IMR-90 (cell line): ENCODE results near the gene AIP. TPM values are rescaled to one million over a fixed set of nuclear protein-coding genes. Genes with fewer than 3 reads are reported as not detected.

ENCODE experiments used
- ATAC-seq: fragments of 200-7000 bp; cut with Tn5 transposase; 2 replicates; pipeline ENCODE4 v1.9.1; 2020; ENCODE audit warnings: low read depth, mild to moderate bottlenecking, moderate library complexity
- BruUV-seq: library from RNA; stranded (reverse); fragments of 400-500 nt; replicated peaks from 2 replicates; lab custom pipeline; 2021; lab: Mats Ljungman, UMichigan
- CTCF ChIA-PET: fragments of 300-600 bp; formaldehyde crosslinking; extraction: SDS; loops from one replicate; lab custom pipeline; 2021; ENCODE audit warnings: antibody characterized with exemption; lab: Yijun Ruan, JAX
- POLR2A ChIA-PET: fragments of 300-600 bp; sonication (Branson Sonifier 250); formaldehyde crosslinking; loops from one replicate; lab custom pipeline; 2022; ENCODE audit warnings: antibody characterized with exemption; ENCODE audit not compliant: unreplicated experiment; lab: Charles Lee
- DNase-seq: peaks from one replicate; pipeline ENCODE4 v3.0.0; 2013
- H2AFZ ChIP-seq: replicated peaks from 2 replicates; pipeline ENCODE3; 2013; ENCODE audit warnings: low read length, mild to moderate bottlenecking; ENCODE audit not compliant: poor library complexity
- H2AK5ac ChIP-seq: 2 replicates; pipeline ENCODE4 v1.6.1; 2013; ENCODE audit warnings: low read depth, low read length, inconsistent platforms
- H2AK9ac ChIP-seq: replicated peaks from 2 replicates; pipeline ENCODE3; 2013; ENCODE audit warnings: mild to moderate bottlenecking, low read depth, low read length, moderate library complexity; ENCODE audit not compliant: poor library complexity
- H2BK120ac ChIP-seq: 2 replicates; pipeline ENCODE4 v1.6.1; 2013; ENCODE audit warnings: low read depth, low read length, inconsistent platforms
- H2BK15ac ChIP-seq: 3 replicates; pipeline ENCODE4 v1.6.1; 2013; ENCODE audit warnings: low read depth, low read length, inconsistent platforms
- H2BK20ac ChIP-seq: 2 replicates; pipeline ENCODE4 v1.6.1; 2013; ENCODE audit warnings: low read depth, mild to moderate bottlenecking, inconsistent platforms, low read length, moderate library complexity
- H2BK5ac ChIP-seq: 2 replicates; pipeline ENCODE4 v1.6.1; 2013; ENCODE audit warnings: mild to moderate bottlenecking, low read depth, low read length, inconsistent platforms; ENCODE audit not compliant: poor library complexity, severe bottlenecking
- H3K14ac ChIP-seq: replicated peaks from 2 replicates; pipeline ENCODE4 v1.6.1; 2013; ENCODE audit warnings: low read depth, low read length, inconsistent platforms
- H3K18ac ChIP-seq: 2 replicates; pipeline ENCODE4 v1.6.1; 2013; ENCODE audit warnings: low read depth, low read length, control low read depth
- H3K23ac ChIP-seq: 2 replicates; pipeline ENCODE4 v1.6.1; 2013; ENCODE audit warnings: low read depth, low read length, inconsistent platforms
- H3K27ac ChIP-seq: 2 replicates; pipeline ENCODE4 v1.5.1; 2013; ENCODE audit warnings: mild to moderate bottlenecking, control low read depth, low read length; ENCODE audit not compliant: insufficient read depth
- H3K27me3 ChIP-seq: 2 replicates; pipeline ENCODE4 v1.6.1; 2013; ENCODE audit warnings: low read length; ENCODE audit not compliant: control insufficient read depth, insufficient read depth
- H3K36me3 ChIP-seq: 2 replicates; pipeline ENCODE4 v1.6.1; 2013; ENCODE audit warnings: low read length, mixed read lengths; ENCODE audit not compliant: control insufficient read depth, insufficient read depth
- H3K4ac ChIP-seq: 2 replicates; pipeline ENCODE4 v1.6.1; 2013; ENCODE audit warnings: low read depth, low read length, inconsistent platforms
- H3K4me1 ChIP-seq: 2 replicates; pipeline ENCODE4 v1.6.1; 2013; ENCODE audit warnings: low read length, mixed read lengths; ENCODE audit not compliant: control insufficient read depth, insufficient read depth
- H3K4me2 ChIP-seq: 2 replicates; pipeline ENCODE4 v1.6.1; 2013; ENCODE audit warnings: low read depth, mild to moderate bottlenecking, control low read depth, low read length, moderate library complexity
- H3K4me3 ChIP-seq: 2 replicates; pipeline ENCODE4 v1.5.1; 2013; ENCODE audit warnings: low read depth, mild to moderate bottlenecking, control low read depth, low read length, moderate library complexity; ENCODE audit not compliant: insufficient read depth
- H3K56ac ChIP-seq: 2 replicates; pipeline ENCODE4 v1.6.1; 2013; ENCODE audit warnings: low read length, inconsistent platforms; ENCODE audit not compliant: insufficient read depth; ENCODE audit errors: extremely low read depth
- H3K79me1 ChIP-seq, 2 experiments: 2 replicates each; pipeline ENCODE4 v1.6.1; 2013; ENCODE audit warnings: low read length in 2 of 2, inconsistent platforms in 1 of 2, low read depth in 1 of 2
- H3K9ac ChIP-seq: 2 replicates; pipeline ENCODE4 v1.6.1; 2013; ENCODE audit warnings: low read depth, low read length, control low read depth
- H3K9me1 ChIP-seq: 2 replicates; pipeline ENCODE4 v1.6.1; 2013; ENCODE audit warnings: low read length, inconsistent platforms; ENCODE audit not compliant: insufficient read depth
- H3K9me3 ChIP-seq: 2 replicates; pipeline ENCODE4 v1.6.1; 2013; ENCODE audit warnings: low read length; ENCODE audit not compliant: control insufficient read depth, insufficient read depth
- H4K20me1 ChIP-seq: 2 replicates; pipeline ENCODE4 v1.6.1; 2013; ENCODE audit warnings: low read length, inconsistent platforms; ENCODE audit not compliant: insufficient read depth
- H4K5ac ChIP-seq: 2 replicates; pipeline ENCODE4 v1.6.1; 2013; ENCODE audit warnings: mild to moderate bottlenecking, low read depth, low read length, control low read depth
- H4K8ac ChIP-seq, 2 experiments: 2 replicates each; pipeline ENCODE4 v1.6.1; 2013; ENCODE audit warnings: low read depth in 2 of 2, low read length in 2 of 2, control low read depth in 1 of 2, inconsistent platforms in 1 of 2
- H4K91ac ChIP-seq: 2 replicates; pipeline ENCODE4 v1.6.1; 2013; ENCODE audit warnings: low read depth, low read length, inconsistent platforms; ENCODE audit not compliant: insufficient read depth
- MAFK ChIP-seq: IDR thresholded peaks from 2 replicates; pipeline ENCODE4 v1.6.1; 2012; ENCODE audit warnings: low read depth, low read length, improper control_type of control experiment
- NFE2L2 ChIP-seq: fragments of 150-350 bp; IDR thresholded peaks from 2 replicates; pipeline ENCODE4 v1.6.1; 2016; ENCODE audit warnings: low read depth, mild to moderate bottlenecking, low read length
- RAD21 ChIP-seq: IDR thresholded peaks from 2 replicates; pipeline ENCODE4 v1.6.1; 2012; ENCODE audit warnings: low read length, improper control_type of control experiment
- RCOR1 ChIP-seq: IDR thresholded peaks from 2 replicates; pipeline ENCODE4 v1.6.1; 2012; ENCODE audit warnings: mild to moderate bottlenecking, low read length, improper control_type of control experiment; ENCODE audit not compliant: insufficient replicate concordance
- WGBS, 2 experiments: methylation state at CpG; one replicate each; pipeline versions ENCODE4 v1.1.5 to v1.1.7; 2013; ENCODE audit warnings: missing lambda C conversion rate in 2 of 2; ENCODE audit not compliant: insufficient read length in 1 of 2; ENCODE audit errors: extremely low coverage in 2 of 2; 5-methylcytosine and 5-hydroxymethylcytosine counted together
- dilution Hi-C: fragments of 300-500 bp; cut with HindIII; formaldehyde crosslinking; loops from one replicate; pipeline ENCODE4 v1.14.3; 2018; ENCODE audit warnings: low sequenced_read_pairs; ENCODE audit not compliant: unreplicated experiment
- in situ Hi-C: fragments of 300-500 bp; cut with MboI; formaldehyde crosslinking; loops from 3 replicates; pipeline ENCODE4 v1.14.3; 2019; ENCODE audit warnings: low sequenced_read_pairs, inconsistent platforms, mixed read lengths
- intact Hi-C: fragments of 100-400 bp; cut with micrococcal nuclease; formaldehyde crosslinking; loops from 2 replicates; pipeline ENCODE4 v1.10.0; 2022
- polyA plus RNA-seq, 3 experiments: library from polyadenylated mRNA; depleted of rRNA; stranded (reverse); fragments of >200 nt; gene quantifications; 2 replicates each; pipeline ENCODE4 v1.2.3, GENCODE V29; 2012; ENCODE audit warnings: low replicate concordance in 1 of 3
- total RNA-seq: library from RNA; depleted of rRNA; stranded (reverse); fragments of >200 nt; gene quantifications from 2 replicates; pipeline ENCODE4 v1.2.3, GENCODE V29; 2012
- TF ChIP-seq, protein P1 (sequence below): fragments of 150-350 bp; IDR thresholded peaks from 2 replicates; pipeline ENCODE4 v1.6.1; 2017; ENCODE audit warnings: mild to moderate bottlenecking, antibody characterized with exemption, low read length, low read depth

Gene AIP
- total and polyA plus RNA-seq, 2 of the 4 experiments (the other 2 are of a cell fraction), result 95.5 to 122 TPM

DNA sequence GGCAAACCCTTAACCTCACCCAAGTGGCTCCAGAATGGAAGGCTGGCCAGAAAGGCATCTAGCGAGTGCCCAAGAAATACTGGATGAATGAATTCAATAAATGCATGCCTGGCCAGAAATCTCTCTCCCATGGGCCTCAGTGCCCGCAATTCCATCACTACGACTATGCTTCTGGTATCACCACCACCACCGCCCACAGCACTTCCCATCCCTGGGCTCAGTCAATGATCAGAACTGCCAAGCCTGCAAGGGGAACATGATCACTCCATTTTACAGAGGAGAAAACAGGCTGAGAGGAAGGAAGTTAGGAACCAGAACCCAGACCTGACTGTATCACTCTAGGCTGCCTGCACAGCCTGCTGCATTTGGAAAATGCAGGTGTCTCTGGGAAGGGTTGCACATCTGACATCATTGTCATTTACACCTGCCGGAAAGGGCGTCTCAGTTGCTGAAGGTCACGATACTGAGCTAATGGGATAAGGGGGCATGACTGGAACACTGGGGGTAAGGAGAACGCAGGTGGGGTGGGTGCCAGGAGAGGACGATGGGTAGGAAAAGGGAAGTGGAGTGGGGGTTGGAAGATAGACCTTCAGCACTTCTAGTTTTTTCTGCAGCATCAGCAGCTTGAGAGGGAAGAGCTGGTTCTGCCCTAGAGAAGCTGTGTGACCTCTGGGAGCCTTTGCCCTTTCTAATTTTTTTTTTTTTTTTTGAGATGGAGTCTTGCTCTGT lies 33.5 kb upstream of the AIP start:
- Histone ChIP-seq H3K56ac (no peak overlapping the region), H3K14ac (no peak overlapping the region), H2AK9ac (peak overlapping the region; percentile 50), H3K23ac (no peak overlapping the region), H2BK20ac (no peak overlapping the region), H2BK120ac (no peak overlapping the region), H3K27ac (no peak overlapping the region), H2BK5ac (no peak overlapping the region), H2BK15ac (no peak overlapping the region), H3K27me3 (peaks cover 4% of the 10 kb centered on the region; the same call in 1 of the 2 replicates), H2AFZ (no peak overlapping the region), H3K79me1 (no peaks in the 10 kb centered on the region), H3K36me3 (no peaks in the 10 kb centered on the region), H4K20me1 (no peaks in the 10 kb centered on the region), H4K91ac (no peak overlapping the region), H3K4me3 (no peak overlapping the region), H3K4me1 (peaks cover under 1% of the 10 kb centered on the region; the same call in 1 of the 2 replicates), H3K9me1 (no peaks in the 10 kb centered on the region), H3K18ac (no peak overlapping the region), H3K9ac (no peak overlapping the region), H3K4ac (no peak overlapping the region), H4K8ac (no peak overlapping the region), H4K5ac (no peak overlapping the region), H3K4me2 (no peak overlapping the region), H3K9me3 (no peaks in the 10 kb centered on the region), H2AK5ac (no peak overlapping the region)
- dilution Hi-C loops (no loop called here), intact Hi-C loops (no loop called here), in situ Hi-C loops (no loop called here)
- ChIA-PET POLR2A (interaction anchor here (0.6 kb wide), 1 partner anchor 20 kb away, joined by 3 read pairs; no protein-coding TSS in a partner anchor), CTCF (no interaction called here)
- ATAC-seq (no peak), DNase-seq (no peak)
- 50% methylated on average over 1 of the region's 9 CpGs; no CpG with 5 or more reads in 1 of the 2 experiments for WGBS, 2 experiments
- TF ChIP-seq, protein P1, sequence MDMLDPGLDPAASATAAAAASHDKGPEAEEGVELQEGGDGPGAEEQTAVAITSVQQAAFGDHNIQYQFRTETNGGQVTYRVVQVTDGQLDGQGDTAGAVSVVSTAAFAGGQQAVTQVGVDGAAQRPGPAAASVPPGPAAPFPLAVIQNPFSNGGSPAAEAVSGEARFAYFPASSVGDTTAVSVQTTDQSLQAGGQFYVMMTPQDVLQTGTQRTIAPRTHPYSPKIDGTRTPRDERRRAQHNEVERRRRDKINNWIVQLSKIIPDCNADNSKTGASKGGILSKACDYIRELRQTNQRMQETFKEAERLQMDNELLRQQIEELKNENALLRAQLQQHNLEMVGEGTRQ, result no peak
- TF ChIP-seq RCOR1, result no peak
- no peak for TF ChIP-seq NFE2L2
- TF ChIP-seq MAFK, result 0 out of 2 replicates have a peak, but pooled peaks have one; percentile 25
- no peak for TF ChIP-seq RAD21
- no TSS peak for BruUV-seq
